Adrenal gland (tissue), 12 donors: ENCODE measurements around the gene CGB1. TPM values are rescaled to one million over a fixed set of nuclear protein-coding genes. Genes with fewer than 3 reads are reported as not detected.
"Not testable (repeated sequence)": the region's sequence is repeated elsewhere in the genome, so short reads cannot be mapped to it uniquely, and the experiment has no call there.

Experiments
- DNase-seq, 7 donors: peaks; one replicate each; pipeline ENCODE4 v3.0.0-alpha.2; 2019 to 2020
- H3K27ac ChIP-seq, 5 donors: fragments of 200-600 bp; sonication (generic) in 4 of 5; 1 replicate in 3 of 5; 2 replicates in 2 of 5; pipeline versions ENCODE4 v1.5.1 to v1.8.0; 2016 to 2020; ENCODE audit warnings: mild to moderate bottlenecking in 1 of 5
- H3K27me3 ChIP-seq: fragments of 200-600 bp; 2 replicates; pipeline ENCODE4 v1.8.0; 2021
- H3K36me3 ChIP-seq, 2 donors: fragments of 200-600 bp; replicated peaks in 1 of 2; 1 replicate in 1 of 2; 2 replicates in 1 of 2; pipeline versions ENCODE4 v1.5.1 to v1.8.0; 2018 to 2022
- H3K4me1 ChIP-seq, 2 donors: fragments of 200-600 bp; replicated peaks in 1 of 2; 1 replicate in 1 of 2; 2 replicates in 1 of 2; pipeline versions ENCODE4 v1.5.1 to v1.8.0; 2018 to 2021
- H3K4me3 ChIP-seq, 4 donors: fragments of 200-600 bp; sonication (generic) in 3 of 4; one replicate each; pipeline ENCODE4 v1.5.1; 2016 to 2018
- H3K9me3 ChIP-seq, 3 donors: fragments of 200-600 bp; sonication (generic) in 1 of 3; replicated peaks in 1 of 3; 1 replicate in 2 of 3; 2 replicates in 1 of 3; pipeline versions ENCODE4 v1.5.1 to v1.8.0; 2016 to 2021
- POLR2A ChIP-seq, 2 donors: fragments of 450-650 bp; IDR thresholded peaks; one replicate each; pipeline ENCODE4 v1.6.1; 2017; ENCODE audit warnings: antibody characterized with exemption in 2 of 2, mild to moderate bottlenecking in 2 of 2, moderate library complexity in 1 of 2
- WGBS, 4 donors: extraction: QIAGEN DNeasy Blood & Tissue Kit in 2 of 4; methylation state at CpG; one replicate each; pipeline versions ENCODE4 v1.1.5 to v1.1.7; 2013 to 2017; 5-methylcytosine and 5-hydroxymethylcytosine counted together
- intact Hi-C, 2 donors: fragments of 100-400 bp; cut with DNase I; formaldehyde crosslinking; loops; one replicate each; pipeline versions ENCODE4 v1.14.1 to v1.15.0; 2022 to 2023
- polyA plus RNA-seq, 3 donors: library from polyadenylated mRNA; stranded (reverse); fragments of 200-250 nt in 2 of 3; fragments of 350-450 nt in 1 of 3; fragmentation: Illumina TruSeq in 1 of 3; extraction: RNeasy Lipid Tissue Mini Kit (QIAGEN cat#74804) in 1 of 3; gene quantifications; one replicate each; pipeline ENCODE4 v1.2.3, GENCODE V29; 2013 to 2014
- total RNA-seq, 9 donors: library from RNA; depleted of rRNA in 4 of 9; stranded (reverse); fragments of >200 nt in 4 of 9; fragments of 120-200 nt in 1 of 9; fragmentation: NEBNext Ultra II Directional in 1 of 9; extraction: Animal tissue kit (Norgen Biotek cat#: 25700) in 1 of 9; gene quantifications; one replicate each; pipeline versions ENCODE4 v1.1.0 to v1.2.4, GENCODE V29; 2013 to 2023
- TF ChIP-seq, protein P1 (sequence below), 6 experiments: fragments of 450-650 bp in 4 of 6; fragments of 200-600 bp in 2 of 6; sonication (generic) in 1 of 6; IDR thresholded peaks; 1 replicate in 5 of 6; 2 replicates in 1 of 6; pipeline versions ENCODE4 v1.5.1 to v1.8.0; 2016 to 2021; ENCODE audit warnings: antibody characterized with exemption in 6 of 6, mild to moderate bottlenecking in 2 of 6, moderate library complexity in 1 of 6
- donor health status: healthy with polysubstance abuse.
- donor health status: Bipolar disorder and iron deficiency.
- donor health status: DM: yes; HTN: yes; CAD: no.
- donor health status: DM: no; HTN: no; CAD: no.
- donor health status: DM: no; HTN: no; CAD: no.
- donor health status: DM: yes; HTN: yes; CAD: no.

The CGB1 gene
- total and polyA plus RNA-seq, 12 donors: 0.53 TPM; not detected in 11

- DNase-seq: peak; percentile 50 to 80 (median 75)
- H3K27me3 ChIP-seq: no peaks in the 10 kb centered on the region
- peaks cover 3 to 19% of the 10 kb centered on the region in 2 donors for H3K4me1 ChIP-seq
- H3K9me3 ChIP-seq: no peaks in the 10 kb centered on the region
- no peak overlapping the region for H3K27ac ChIP-seq
- no peaks in the 10 kb centered on the region for H3K36me3 ChIP-seq
- intact Hi-C loops: no loop called here
- TF ChIP-seq POLR2A (IDR thresholded peaks at IDR 0.05): no peak
- TF ChIP-seq, protein P1, sequence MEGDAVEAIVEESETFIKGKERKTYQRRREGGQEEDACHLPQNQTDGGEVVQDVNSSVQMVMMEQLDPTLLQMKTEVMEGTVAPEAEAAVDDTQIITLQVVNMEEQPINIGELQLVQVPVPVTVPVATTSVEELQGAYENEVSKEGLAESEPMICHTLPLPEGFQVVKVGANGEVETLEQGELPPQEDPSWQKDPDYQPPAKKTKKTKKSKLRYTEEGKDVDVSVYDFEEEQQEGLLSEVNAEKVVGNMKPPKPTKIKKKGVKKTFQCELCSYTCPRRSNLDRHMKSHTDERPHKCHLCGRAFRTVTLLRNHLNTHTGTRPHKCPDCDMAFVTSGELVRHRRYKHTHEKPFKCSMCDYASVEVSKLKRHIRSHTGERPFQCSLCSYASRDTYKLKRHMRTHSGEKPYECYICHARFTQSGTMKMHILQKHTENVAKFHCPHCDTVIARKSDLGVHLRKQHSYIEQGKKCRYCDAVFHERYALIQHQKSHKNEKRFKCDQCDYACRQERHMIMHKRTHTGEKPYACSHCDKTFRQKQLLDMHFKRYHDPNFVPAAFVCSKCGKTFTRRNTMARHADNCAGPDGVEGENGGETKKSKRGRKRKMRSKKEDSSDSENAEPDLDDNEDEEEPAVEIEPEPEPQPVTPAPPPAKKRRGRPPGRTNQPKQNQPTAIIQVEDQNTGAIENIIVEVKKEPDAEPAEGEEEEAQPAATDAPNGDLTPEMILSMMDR (IDR thresholded peaks at IDR 0.05): peak in 1 of 6 experiments; percentile 21
- 11 to 33% (median 17%) methylated on average over 6 to 41 of the region's 41 CpGs for WGBS, 4 donors
- H3K4me3 ChIP-seq: peak overlapping the region in 2 of 4 donors; percentile 22 to 51
Observed at GRCh38 chr19:49019242-49019932, 17.3 kb downstream of the CGB1 start.

DNA sequence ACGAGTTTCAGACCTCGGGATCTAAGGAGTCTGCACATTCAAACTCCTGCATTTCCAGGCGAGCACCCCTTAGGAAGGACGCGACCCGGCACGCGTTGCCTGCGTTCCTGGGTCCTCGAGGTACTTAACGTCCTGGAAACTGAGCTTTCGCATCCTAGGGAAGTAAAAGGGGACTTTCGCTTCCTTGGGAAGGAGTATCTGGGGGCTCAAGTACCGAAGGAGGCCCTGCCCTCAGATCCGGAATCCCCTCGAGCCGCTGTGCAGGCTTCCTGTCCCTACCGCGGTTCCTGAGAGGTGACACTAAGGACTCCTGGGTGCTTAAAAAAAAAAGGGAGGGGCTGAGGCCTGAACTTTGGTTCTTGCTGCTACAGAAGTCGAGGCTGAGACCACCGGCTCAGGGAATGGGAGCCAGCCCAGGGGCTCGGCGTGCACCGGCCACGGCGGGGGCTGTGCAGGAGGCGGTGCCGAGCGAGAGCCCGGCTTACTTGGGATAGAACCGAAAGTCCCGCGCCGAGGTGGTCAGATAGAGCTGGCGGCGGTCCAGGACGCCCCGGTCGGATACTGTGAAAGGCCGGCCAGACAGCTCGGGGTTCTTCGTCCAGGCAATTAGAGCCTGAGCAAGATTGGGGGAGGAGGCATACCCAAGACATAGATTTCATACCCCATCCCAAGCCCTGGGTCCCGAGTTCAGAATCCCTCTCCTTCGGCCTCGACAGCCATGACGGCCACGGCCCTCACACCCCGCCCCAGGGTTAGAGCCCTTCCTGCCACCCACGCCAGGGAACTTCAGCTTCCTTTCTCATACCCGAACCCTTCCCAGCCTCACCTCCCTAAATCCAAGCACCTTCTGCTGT is 18.1 kb downstream of the CGB1 start:
- Histone ChIP-seq H3K4me1 (peaks cover 3 to 19% of the 10 kb centered on the region in 2 donors), H3K4me3 (peak overlapping the region in 2 of 4 donors; percentile 22 to 51)
- H3K9me3 ChIP-seq, H3K27me3 ChIP-seq, H3K36me3 ChIP-seq, H3K27ac ChIP-seq, intact Hi-C loops: not testable (repeated sequence)
- DNase-seq: peak in 3 of 7 donors; percentile 33 to 57 (median 36)
- 6 to 13% (median 10%) methylated on average over 16 to 50 of the region's 50 CpGs for WGBS, 4 donors

DNA sequence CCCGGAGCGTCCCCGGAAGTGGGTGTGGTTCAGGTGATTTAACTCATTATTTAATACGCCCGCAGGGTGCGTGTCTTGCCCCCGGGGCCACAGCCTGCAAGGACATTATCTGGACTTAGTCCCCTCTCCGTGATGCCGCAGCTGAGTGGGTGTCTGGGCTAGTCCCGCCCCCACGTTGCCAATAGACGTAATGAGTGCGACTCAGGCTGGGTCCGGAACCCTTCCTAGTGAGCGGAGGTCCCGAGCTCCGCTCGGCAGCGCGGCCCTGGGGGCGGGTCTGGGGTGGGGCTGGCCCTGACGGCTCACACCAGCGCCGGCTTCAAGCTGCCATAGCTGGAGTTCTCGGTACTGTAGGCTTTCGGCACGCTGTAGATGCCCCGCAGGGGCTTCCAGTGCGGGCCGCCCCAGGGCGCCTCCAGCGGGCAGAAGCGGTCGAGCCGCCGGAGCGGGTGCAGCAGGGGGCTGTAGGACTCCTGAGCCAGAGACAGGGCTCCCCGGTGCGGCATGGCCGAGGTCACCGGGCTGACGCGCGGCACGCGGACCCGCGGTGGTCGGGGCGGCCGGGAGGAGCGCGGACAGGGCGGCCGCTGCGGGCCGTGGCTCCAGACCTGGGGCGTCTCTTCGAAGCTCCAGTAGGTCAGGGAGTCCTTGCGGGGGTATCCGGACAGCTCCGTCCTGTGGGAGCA is 18.9 kb downstream of the CGB1 start:
- TF ChIP-seq, protein P1 (IDR thresholded peaks at IDR 0.05): peak in 5 of 6 experiments; percentile 19 to 50 (median 26)
- TF ChIP-seq POLR2A (IDR thresholded peaks at IDR 0.05): no peak
- no peaks in the 10 kb centered on the region for H3K27me3 ChIP-seq
- peaks cover 3 to 19% of the 10 kb centered on the region in 2 donors for H3K4me1 ChIP-seq
- peaks cover 0 to 5% of the 10 kb centered on the region in 2 donors for H3K36me3 ChIP-seq
- intact Hi-C loops: no loop called here
- no peaks in the 10 kb centered on the region for H3K9me3 ChIP-seq
- peak overlapping the region in 2 of 4 donors; percentile 22 to 51 for H3K4me3 ChIP-seq
- peak in 5 of 7 donors; percentile 44 to 58 (median 50) for DNase-seq
- WGBS, 4 donors: 0 to 2% (median 1%) methylated on average over 5 to 62 of the region's 62 CpGs
- no peak overlapping the region for H3K27ac ChIP-seq

DNA sequence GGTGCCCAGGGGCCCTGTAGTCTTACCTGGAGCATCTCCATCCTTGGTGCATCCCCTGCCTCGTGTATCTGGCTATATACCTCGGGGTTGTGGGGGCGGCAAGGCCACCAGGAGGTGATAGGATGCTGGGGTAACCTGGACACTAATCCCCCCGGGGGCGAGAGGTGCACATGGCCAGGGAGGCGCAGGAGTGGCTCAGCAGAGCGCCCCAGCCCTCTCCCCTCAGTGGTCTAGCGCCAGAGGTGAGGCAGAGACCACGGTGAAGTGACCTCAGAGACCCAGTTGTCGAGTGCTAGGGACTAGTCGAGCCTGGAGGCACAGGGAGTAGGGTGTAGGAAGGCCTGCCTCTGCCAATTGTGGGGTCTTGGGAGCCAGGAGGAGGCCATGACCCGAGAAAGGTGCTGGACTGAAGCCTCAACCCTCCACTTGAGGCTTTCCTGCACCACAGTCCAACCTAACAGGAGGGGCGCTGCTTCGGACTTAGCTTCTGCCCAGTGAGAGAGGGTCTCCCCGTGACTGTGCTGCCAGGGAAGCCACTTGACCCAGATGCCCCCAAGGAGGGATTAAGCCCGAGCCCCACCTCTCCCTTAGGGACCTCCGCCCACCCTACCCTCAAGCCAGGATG is 19.5 kb downstream of the CGB1 start, which contains the start of gene LHB:
Gene LHB, minus strand, starts transcription at position 51 of the 625 bp plus-strand sequence. Its CDS starts 10 bp downstream, at position 41.
- no peaks in the 10 kb centered on the region for H3K9me3 ChIP-seq
- H3K36me3 ChIP-seq: peaks cover 0 to 8% of the 10 kb centered on the region in 2 donors
- WGBS, 4 donors: 68 to 81% (median 72%) methylated on average over 9 to 17 of the region's 17 CpGs
- DNase-seq: no peak
- no peak for TF ChIP-seq POLR2A (IDR thresholded peaks at IDR 0.05)
- TF ChIP-seq, protein P1 (IDR thresholded peaks at IDR 0.05): no peak
- H3K4me1 ChIP-seq: peaks cover 3 to 19% of the 10 kb centered on the region in 2 donors
- no peaks in the 10 kb centered on the region for H3K27me3 ChIP-seq
- no peak within 1 kb of the TSS for H3K27ac ChIP-seq
- intact Hi-C loops: no loop called here
- H3K4me3 ChIP-seq: peak within 1 kb of the TSS in 2 of 4 donors; percentile 22 to 51
